ENCODE data around the gene B3GNT2.
"Not testable (repeated sequence)": the region's sequence is repeated elsewhere in the genome, so short reads cannot be mapped to it uniquely, and the experiment has no call there.

Gene B3GNT2

GRCh38 chr2:62238236-62238635 is 42.3 kb downstream of the B3GNT2 start:
- DNase-seq (ENCODE audit: low read depth in 2 of 2), result no peak

- no peak for DNase-seq (ENCODE audit: low read depth in 2 of 2)
These were observed 44.6 kb downstream of the B3GNT2 start for GRCh38 chr2:62240546-62240945.

GRCh38 chr2:62243983-62244382 is 48.1 kb downstream of the B3GNT2 start:
- no peak for DNase-seq (ENCODE audit: low read depth in 2 of 2)

DNA sequence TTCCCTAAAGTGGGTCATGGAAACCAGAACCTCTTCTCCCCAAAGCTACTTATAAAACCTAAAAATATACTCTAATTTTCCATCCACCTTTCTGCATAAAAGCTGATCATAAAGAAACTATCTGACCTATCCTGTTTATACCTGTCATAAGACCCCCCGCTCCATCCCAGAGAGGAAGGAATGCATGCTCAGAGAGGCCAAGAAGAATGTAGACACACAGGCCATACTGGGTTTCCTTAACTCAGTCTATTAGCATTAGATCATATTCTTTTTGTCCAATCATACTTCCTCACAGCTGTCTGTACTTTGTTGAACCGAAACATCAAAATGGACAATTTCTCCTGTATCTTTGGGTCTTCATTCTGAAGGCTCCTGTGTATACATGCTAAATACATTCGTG is 52.3 kb downstream of the B3GNT2 start:
- DNase-seq (ENCODE audit: low read depth in 2 of 2), result no peak

GRCh38 chr2:62250239-62250638 is 54.3 kb downstream of the B3GNT2 start:
- no peak for DNase-seq (ENCODE audit: low read depth in 2 of 2)

DNA sequence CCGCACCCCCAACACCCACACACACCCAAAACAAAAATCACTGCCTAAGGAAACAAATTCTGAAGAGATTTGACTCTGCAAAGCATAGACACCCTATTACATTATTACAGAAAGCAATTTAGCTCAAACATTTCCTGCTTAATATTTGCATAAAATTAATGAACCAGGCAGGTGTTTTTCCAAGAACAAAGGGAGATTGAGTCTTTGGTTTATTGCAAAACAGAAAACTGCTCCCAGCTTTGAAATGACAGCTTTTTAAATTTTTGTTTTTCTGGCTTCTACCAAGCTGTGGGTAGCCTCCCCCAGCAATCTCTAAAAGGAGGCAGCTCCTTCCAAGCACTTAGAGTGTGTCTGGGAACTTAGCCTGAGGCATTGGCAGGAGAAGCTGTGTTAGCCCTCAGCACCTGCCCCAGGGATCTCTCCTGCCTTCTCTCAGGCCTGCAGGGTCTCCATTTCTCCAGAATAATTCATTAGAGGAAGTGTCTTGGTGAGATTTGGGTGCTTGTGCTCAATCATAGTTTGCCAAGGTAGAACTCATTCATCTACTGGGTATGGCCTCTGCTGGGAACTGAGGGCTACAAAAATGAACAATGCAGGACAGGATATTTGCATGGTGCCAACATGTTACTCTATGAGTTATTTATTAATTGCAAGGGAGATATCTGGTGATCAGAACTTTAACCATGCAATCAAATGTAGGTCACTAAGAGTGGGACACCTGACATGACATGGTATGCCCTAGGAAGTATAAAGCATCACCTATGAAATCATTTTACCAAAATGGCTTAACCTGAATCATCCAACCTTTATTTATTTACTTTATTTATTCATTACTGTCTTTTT is 58.7 kb downstream of the B3GNT2 start:
- DNase-seq (ENCODE audit: low read depth in 2 of 2), result no peak

DNA sequence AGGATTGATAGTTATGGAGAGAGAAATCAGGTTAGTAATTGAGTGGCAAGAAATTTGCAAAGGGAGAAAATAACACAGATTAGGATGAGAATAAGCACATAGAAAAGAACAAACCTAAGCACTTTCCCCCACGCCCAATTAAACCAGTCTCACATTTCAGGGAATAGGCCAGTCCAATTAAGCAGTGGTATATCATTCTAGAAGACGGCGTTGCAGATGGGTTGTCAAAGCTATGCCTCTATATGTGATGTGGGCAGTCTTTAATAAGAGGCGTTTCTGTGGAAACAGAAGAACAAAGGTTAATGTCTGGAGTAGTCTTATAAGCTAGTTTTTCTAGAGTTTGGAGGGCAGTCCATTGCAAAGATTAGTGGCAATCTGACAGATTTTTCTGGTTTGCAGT is 61.6 kb downstream of the B3GNT2 start:
- DNase-seq (ENCODE audit: low read depth in 2 of 2), result no peak

DNA sequence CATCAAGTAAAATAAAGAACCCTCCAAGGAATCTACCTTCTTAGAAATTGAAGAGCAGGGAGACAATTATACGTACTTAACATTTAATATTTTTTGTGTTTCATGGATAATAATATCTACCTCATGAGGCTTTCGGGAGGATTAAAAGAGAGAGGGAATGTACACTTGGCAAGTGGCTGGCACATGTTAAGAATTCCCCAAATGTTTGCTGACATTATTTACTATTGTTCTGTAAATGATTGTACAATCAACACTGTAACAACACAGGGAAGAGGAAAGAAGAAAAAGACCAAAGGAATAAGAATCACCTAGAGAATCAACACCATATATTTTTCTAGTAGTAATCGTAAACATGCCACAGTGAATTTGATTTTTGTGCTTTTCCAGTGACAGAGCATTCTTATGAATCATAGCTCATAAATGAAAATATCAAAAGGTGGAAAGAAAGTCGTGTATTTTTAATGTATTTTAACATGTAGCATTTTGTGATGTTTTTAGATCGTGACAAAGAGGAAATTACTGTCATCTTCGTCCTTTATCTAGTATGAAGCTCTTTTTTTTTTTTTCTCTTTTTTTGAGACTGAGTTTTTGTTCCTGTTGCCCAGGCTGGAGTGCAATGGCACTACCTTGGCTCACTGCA is 67.3 kb downstream of the B3GNT2 start:
- no peak for DNase-seq (ENCODE audit: low read depth in 2 of 2)

- no peak for DNase-seq (ENCODE audit: low read depth in 2 of 2)
These were observed 68.3 kb downstream of the B3GNT2 start for GRCh38 chr2:62264186-62264585.

DNA sequence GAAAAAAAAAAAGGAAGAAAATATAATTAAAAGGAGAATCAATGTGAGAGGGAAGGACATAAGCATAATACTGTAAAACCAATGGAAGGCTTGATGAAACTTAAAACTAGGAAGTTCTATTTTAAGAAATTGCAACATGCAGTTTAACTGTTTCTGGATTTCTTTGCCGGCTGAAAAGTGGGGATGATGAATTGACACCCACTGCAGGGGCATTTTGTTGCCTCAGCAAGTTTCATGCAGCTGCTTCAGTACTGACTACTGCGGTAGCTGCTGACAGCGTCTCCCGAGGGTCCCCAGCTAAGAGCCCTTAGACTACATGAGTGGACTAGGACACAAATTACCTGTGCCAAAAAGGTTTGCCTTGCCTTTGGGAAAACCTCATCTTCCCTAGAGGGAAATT is 69.2 kb downstream of the B3GNT2 start:
- DNase-seq (ENCODE audit: low read depth in 2 of 2), result no peak

GRCh38 chr2:62266433-62267038 is 70.6 kb downstream of the B3GNT2 start:
- DNase-seq (ENCODE audit: low read depth in 2 of 2), result no peak

DNA sequence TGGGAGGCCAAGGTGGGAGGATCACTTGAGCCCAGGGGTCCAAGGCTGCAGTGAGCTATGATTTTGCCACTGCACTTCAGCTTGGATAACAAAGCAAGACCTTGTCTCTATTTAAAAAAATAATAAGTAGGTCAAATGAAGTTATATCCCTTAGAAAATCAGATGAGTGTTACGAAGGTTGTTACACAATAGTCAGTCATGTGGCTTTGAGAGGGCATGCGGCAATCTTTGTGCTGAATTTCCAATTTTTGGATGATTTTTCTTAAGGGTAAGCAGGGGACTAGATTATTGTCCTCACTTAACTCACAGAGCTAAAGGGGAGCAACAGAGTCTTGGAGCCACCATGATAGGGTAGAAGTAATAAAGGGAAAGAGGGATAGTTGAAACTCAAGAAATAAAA is 71.8 kb downstream of the B3GNT2 start:
- DNase-seq (ENCODE audit: low read depth in 2 of 2), result no peak

DNA sequence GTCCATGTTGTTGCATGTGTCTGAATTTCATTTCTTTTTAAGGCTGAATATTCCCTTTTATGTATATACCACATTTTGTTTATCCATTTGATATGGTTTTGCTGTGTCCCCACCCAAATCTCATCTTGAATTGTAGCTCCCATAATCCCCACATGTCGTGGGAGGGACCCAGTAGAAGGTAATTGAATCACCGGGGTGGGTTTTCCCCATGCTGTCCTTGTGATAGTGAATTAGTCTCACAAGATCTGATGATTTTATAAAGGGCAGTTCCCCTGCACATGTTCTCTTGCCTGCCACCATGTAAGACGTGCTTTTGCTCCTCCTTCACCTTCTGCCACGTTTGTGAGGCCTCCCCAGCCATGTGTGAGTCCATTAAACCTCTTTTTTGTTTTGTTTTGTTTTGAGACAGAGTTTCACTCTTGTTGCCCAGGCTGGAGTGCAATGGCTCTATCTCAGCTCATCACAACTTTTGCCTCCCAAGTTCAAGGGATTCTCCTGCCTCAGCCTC is 72.8 kb downstream of the B3GNT2 start:
- not testable (repeated sequence) for DNase-seq (ENCODE audit: low read depth in 2 of 2)

- no peak for DNase-seq (ENCODE audit: low read depth in 2 of 2)
These were observed 74.8 kb downstream of the B3GNT2 start for GRCh38 chr2:62270728-62271127.

Measured in stimulated activated CD8-positive, alpha-beta memory T cell treated with anti-CD3 and anti-CD28 coated beads, Interleukin-2, amount 100 ng/mL, for 1 hour (primary cell).